ENCODE measurements around the gene CCL25. TPM values are rescaled to one million over a fixed set of nuclear protein-coding genes. Genes with fewer than 3 reads are reported as not detected.

Gene CCL25
- total and polyA plus RNA-seq, 2 donors (not counting 3 experiments of a cell fraction or from before 2014, with no cell fraction given) = not detected

GRCh38 chr19:8080832-8081231 is 28.3 kb downstream of the CCL25 start:
- ChIA-PET CTCF (no interaction called here), POLR2A (no interaction called here)
- H3K9me3 ChIP-seq (replicated peaks; ENCODE audit: control insufficient read depth, insufficient read depth, low read length) = no peaks in the 10 kb centered on the region
- no TSS peak for BruUV-seq (replicated peaks)
- FAIRE-seq = no peak
- no peaks in the 10 kb centered on the region for H3K79me2 ChIP-seq (ENCODE audit: control insufficient read depth, insufficient read depth, low read length)
- no peaks in the 10 kb centered on the region for H3K36me3 ChIP-seq (ENCODE audit: control insufficient read depth in 2 of 2, extremely low read depth in 1 of 2, insufficient read depth in 2 of 2, low read length in 2 of 2)
- no peaks in the 10 kb centered on the region for H4K20me1 ChIP-seq (replicated peaks; ENCODE audit: control insufficient read depth, extremely low read depth, insufficient read depth, low read length)
- intact Hi-C loops (cut with micrococcal nuclease) = no loop called here
- TF ChIP-seq MYC (IDR thresholded peaks at IDR 0.05; ENCODE audit: low read depth, low read length) = no peak
- no peak for TF ChIP-seq POLR2AphosphoS5 (IDR thresholded peaks at IDR 0.05; ENCODE audit: insufficient read depth, low read depth, low read length)
- no peak for TF ChIP-seq MAX (IDR thresholded peaks at IDR 0.05; ENCODE audit: insufficient read depth, insufficient read length)
- TF ChIP-seq EZH2 (IDR thresholded peaks at IDR 0.05; ENCODE audit: borderline replicate concordance, low read depth, low read length, severe bottlenecking) = no peak
- no peak for TF ChIP-seq FOS (IDR thresholded peaks at IDR 0.05; ENCODE audit: borderline replicate concordance, insufficient read depth, low read length)
- no peak for TF ChIP-seq GATA2 (IDR thresholded peaks at IDR 0.05; ENCODE audit: insufficient read depth, insufficient read length, low read depth, low read length)
- TF ChIP-seq CTCF (IDR thresholded peaks at IDR 0.05; ENCODE audit: extremely low read depth in 1 of 2, insufficient read depth in 1 of 2, low read depth in 1 of 2, low read length in 2 of 2) = no peak
- no peak for TF ChIP-seq POLR2A (IDR thresholded peaks at IDR 0.05; ENCODE audit: low read depth, low read length)
- TF ChIP-seq JUN (IDR thresholded peaks at IDR 0.05; ENCODE audit: borderline replicate concordance, insufficient read depth, insufficient read length, low read depth) = no peak
- H3K27ac ChIP-seq (ENCODE audit: insufficient read depth, low read depth, low read length) = no peak overlapping the region
- dilution Hi-C loops (cut with MboI; ENCODE audit: extremely low pct_ligation_motif_present, low sequenced_read_pairs) = no loop called here
- H3K27me3 ChIP-seq (ENCODE audit: control insufficient read depth in 2 of 2, insufficient read depth in 2 of 2, low read length in 2 of 2) = no peaks in the 10 kb centered on the region
- no peaks in the 10 kb centered on the region for H3K9me1 ChIP-seq (replicated peaks; ENCODE audit: control insufficient read depth, extremely low read depth, insufficient read depth, low read length)
- H3K4me1 ChIP-seq (ENCODE audit: control insufficient read depth, extremely low read depth, insufficient read depth, low read length) = no peaks in the 10 kb centered on the region
- no peak for DNase-seq (ENCODE audit: low read depth, low spot score)
- H2AFZ ChIP-seq (ENCODE audit: low read depth, low read length) = no peak overlapping the region
- no peak overlapping the region for H3K4me2 ChIP-seq (ENCODE audit: insufficient read depth, low read length)
- H3K4me3 ChIP-seq (replicated peaks in 1 of 3; ENCODE audit: insufficient read depth in 1 of 3, low read depth in 1 of 3, low read length in 3 of 3) = no peak overlapping the region
- no peak overlapping the region for H3K9ac ChIP-seq (replicated peaks; ENCODE audit: extremely low read depth, insufficient read depth, low read length)

Measured in endothelial cell of umbilical vein (primary cell).